IMR-90 (cell line): Measurements from ENCODE around the gene CAPS. TPM values are rescaled to one million over a fixed set of nuclear protein-coding genes. Genes with fewer than 3 reads are reported as not detected.

Experiments
- USF2 ChIP-seq: fragments of 150-350 bp; IDR thresholded peaks from 2 replicates; pipeline ENCODE4 v1.6.1; 2017; ENCODE audit warnings: mild to moderate bottlenecking, antibody characterized with exemption, low read length, low read depth
- polyA plus RNA-seq, 3 experiments: library from polyadenylated mRNA; depleted of rRNA; stranded (reverse); fragments of >200 nt; gene quantifications; 2 replicates each; pipeline ENCODE4 v1.2.3, GENCODE V29; 2012; ENCODE audit warnings: low replicate concordance in 1 of 3
- total RNA-seq: library from RNA; depleted of rRNA; stranded (reverse); fragments of >200 nt; gene quantifications from 2 replicates; pipeline ENCODE4 v1.2.3, GENCODE V29; 2012

The CAPS gene
- total and polyA plus RNA-seq, 2 of the 4 experiments (the other 2 are of a cell fraction), result 0.54 to 4.9 TPM

- TF ChIP-seq USF2, result no peak
These were observed 45.4 kb downstream of the CAPS start (continued) for GRCh38 chr19:5959260-5960004.
